Stimulated activated CD8-positive, alpha-beta memory T cell treated with anti-CD3 and anti-CD28 coated beads, Interleukin-12 subunit alpha, Interleukin-12 subunit beta, amount 100 ng/mL, for 1 hour (primary cell): Measurements from ENCODE around the gene DPP7.
"Not testable (repeated sequence)": the region's sequence is repeated elsewhere in the genome, so short reads cannot be mapped to it uniquely, and the experiment has no call there.

Experiments
- DNase-seq: peaks from one replicate; pipeline ENCODE4 v3.0.0-alpha.2; 2020; ENCODE audit warnings: low read depth

Gene DPP7

GRCh38 chr9:137128862-137129455 lies 14.4 kb upstream of the DPP7 start:
- no peak for DNase-seq

DNA sequence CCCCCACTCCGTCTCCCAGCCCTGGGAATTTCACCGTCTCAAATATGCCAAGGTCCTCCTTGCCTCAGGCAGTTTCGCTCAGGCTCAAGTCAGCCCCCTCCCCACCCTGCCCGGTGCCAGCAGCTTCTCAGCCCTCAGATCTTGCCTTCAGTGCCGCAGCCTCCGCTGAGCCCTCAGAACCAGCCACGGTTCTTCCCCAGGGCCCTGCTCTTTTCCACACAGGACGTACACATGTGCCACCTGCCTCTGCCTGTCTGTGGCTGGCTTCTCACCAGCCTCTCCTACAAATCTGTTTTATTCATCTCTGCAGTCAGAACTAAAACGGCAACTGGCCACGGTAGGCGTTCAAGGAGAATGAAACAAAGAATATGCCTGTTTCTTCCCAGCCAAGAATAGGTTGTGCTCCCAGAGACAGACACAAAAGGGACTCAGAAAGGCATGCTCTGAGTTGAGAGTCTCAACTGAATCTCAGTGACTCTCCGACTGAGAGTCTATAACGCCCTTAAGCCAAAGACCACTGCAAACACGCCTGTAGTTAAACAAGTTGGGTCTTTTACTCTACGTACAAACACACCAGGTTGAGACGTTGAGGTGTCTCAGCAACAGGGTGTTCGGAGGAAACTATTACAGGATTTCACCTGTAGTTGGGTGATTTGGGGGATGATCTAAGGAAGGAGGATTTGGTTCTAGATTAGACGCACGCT lies 13.8 kb upstream of the DPP7 start:
- DNase-seq, result no peak

DNA sequence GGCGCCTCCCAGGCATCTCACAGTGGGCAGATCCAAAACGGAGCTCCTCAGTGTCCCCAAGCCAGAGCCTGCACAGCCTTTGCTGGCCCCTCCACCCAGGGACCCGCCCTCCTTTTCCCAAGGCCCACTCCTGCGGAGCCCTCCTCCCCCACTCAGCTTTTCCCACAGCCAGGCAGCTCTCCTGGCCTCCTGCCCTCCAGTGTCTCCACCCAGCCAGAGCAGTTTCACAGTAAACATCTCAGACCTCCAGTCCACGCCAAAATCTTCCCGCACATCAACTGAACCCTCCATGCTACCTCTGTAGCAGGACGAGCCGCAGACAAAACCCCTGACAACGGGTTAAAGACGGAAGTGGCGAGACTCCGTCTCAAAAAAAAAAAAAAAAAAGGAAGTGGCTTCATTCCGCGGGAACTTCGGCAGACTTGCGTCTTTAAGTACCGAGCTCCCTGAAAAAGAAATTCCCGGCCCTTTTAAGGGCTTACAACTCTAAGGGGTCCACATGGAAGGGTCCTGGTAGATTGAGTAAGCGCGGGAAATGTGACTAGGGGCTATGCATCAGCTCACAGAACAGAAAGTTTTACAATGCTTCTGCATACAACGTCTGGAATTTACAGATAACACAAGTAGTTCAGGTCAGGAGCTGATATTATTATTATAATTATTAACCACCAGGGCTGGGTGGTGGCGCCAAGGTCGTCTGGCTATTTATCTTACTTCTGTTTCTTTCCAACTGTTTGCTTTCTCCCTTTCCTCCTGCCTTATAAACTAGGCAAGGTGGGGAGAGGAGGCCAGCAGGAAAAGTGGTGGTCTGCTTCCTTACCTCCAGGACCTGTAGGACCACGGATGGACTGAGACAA lies 13.0 kb upstream of the DPP7 start:
- no peak for DNase-seq

DNA sequence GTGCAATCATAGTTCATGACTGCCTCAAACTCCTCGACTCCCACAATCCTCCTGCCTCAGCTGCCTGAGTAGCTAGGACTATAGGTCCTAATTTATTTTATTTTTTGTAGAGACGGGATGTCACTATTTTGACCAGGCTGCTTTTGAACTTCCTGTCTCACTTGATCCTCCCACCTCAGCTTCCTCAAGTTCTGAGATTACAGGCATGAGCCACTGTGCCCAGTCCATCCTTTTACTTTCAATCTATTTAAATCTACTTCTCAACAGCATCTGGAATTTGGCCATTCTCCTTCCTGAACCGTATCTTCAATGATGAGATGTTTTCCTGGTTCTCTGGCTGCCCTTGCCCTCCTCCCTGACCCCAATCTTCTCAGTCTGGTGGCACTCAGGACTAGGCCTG lies 12.3 kb upstream of the DPP7 start:
- DNase-seq, result no peak

DNA sequence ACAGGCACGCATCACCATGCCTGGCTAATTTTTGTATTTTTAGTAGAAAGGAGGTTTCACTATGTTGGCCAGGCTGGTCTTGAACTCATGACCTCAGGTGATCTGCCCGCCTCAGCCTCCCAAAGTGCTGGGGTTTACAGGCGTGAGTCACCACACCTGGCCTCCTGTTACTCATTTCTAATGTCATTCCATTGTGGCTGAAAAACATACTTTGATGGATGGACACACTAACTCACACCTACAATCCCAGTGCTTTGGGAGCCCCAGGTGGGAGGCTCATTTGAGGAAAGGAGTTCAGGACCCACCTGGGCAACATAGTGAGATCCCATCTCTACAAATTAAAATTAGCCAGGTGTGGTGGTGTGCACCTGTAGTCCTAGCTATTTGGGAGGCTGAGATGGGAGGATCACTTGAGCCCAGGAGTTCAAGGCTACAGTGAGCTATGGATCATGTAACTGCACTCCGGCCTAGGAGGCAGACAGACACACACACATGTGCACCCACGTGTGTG lies 9.5 kb upstream of the DPP7 start:
- not testable (repeated sequence) for DNase-seq

DNA sequence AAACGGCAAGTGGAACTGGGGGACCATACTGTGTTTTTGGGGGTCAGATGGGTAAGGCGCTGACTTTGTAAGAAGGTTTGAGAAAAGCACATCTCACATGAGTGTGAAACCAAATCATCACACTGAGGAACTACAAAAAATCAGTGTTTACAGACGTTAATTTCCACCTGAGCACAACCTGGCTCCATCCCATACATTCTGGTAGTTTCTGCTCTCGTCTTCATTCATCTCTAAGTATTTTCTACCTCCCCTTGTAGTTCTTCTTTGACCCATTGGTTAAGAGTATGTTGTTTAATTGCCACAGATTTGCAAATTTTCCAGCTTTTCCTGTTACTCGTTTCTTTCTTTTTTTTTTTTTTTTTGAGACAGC lies 8.9 kb upstream of the DPP7 start:
- no peak for DNase-seq

GRCh38 chr9:137122796-137123467 lies 8.4 kb upstream of the DPP7 start:
- DNase-seq, result not testable (repeated sequence)

DNA sequence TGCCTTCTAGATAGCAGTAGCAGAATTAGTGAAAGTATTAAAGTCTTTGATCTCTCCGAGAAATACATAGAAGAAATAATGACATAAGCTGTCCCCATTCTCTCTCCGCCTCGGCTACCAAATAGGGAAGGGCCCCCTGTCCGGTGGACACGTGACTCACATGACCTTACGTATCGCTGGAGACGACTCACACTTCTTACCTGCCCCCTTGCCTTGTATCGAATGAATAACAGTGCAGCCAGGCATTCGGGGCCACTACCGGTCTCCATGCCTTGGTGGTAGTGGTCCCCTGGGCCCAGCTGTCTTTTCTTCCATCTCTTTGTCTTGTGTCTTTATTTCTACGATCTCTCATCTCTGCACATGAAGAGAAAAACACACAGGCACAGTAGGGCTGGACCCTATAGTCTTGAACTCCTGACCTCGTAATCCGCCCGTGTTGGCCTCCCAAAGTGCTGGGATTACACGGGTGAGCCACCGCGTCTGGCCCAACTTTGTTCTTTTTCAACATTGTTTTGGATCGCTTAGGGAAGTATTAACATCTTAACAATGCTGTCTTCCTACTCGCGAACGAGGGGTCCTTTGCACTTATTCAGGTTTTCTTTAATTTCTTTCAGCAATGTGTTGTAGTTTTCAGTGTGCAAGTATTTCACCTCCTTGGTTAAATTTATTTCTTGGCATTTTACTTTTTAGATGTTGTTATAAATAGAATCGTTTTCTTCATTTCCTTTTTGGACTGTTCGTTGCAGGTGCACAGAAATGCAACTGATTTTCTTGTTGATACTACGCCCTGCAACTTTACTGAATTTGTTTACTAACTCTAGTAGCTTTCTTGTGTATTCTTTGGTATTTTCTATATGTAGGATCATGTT lies 7.6 kb upstream of the DPP7 start:
- not testable (repeated sequence) for DNase-seq

GRCh38 chr9:137118092-137118603 lies 3.6 kb upstream of the DPP7 start:
- not testable (repeated sequence) for DNase-seq

DNA sequence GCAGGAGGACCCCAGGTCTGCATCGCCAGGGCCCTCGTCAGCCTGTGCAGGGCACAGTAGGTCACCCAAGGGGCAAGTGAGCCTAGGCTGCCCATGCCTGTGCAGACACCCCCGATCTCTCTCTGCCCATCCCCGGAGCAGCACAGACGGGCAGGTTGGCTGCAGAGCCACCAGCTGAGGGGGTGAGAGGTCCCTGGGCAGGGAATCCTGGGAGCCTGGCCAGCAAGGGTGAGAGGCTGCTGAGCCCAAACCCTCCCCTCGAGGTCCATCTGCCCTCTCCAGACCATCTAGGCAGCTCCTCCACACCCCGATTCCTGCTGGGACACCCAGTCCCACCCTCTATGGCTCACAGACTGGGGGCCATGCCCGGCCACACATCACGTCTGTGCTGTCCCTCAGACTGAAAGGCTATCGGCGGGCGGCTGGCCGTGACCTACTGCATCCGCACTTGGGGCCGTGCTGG lies 2.8 kb upstream of the DPP7 start:
- DNase-seq, result no peak

DNA sequence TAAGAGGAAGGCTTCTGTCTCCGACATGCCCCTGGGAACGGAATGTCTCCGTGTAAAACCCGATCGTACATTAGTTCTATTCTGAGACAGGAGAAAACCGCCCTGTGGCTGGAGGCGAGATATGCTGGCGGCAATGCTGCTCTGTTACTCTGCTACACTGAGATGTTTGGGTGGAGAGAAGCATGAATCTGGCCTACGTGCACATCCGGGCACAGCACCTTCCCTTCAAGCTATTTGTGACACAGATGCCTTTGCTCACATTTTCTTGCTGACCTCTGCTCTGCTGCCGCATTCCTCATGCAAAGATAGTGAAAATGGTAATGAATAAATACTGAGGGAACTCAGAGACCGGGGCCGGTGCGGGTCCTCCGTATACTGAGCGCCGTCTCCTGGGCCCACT lies 2.2 kb upstream of the DPP7 start:
- DNase-seq, result no peak

- no peak for DNase-seq
These were observed 1.5 kb upstream of the DPP7 start for GRCh38 chr9:137116027-137116507.

GRCh38 chr9:137115394-137116026 lies 977 bp upstream of the DPP7 start:
- no peak for DNase-seq

DNA sequence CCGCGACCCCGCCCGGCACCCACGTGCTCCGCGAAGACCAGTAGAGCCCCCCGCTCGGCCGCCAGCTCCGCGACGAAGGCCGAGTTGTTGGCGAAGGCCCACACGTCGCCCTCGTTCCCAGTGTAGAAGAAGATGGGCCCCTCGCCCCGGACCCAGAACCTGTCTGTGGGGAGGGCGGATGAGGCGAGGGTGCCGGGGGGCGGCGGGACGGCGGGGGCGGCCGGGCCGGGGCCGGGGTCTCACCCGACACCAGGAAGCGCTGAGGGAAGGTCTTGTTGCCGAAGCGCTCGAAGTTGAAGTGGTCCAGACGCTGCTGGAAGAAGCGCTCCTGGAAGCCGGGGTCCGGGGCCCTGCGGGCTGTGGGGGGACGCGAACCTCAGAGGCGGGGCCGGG lies 317 bp downstream of the DPP7 start:
- DNase-seq, result no peak

DNA sequence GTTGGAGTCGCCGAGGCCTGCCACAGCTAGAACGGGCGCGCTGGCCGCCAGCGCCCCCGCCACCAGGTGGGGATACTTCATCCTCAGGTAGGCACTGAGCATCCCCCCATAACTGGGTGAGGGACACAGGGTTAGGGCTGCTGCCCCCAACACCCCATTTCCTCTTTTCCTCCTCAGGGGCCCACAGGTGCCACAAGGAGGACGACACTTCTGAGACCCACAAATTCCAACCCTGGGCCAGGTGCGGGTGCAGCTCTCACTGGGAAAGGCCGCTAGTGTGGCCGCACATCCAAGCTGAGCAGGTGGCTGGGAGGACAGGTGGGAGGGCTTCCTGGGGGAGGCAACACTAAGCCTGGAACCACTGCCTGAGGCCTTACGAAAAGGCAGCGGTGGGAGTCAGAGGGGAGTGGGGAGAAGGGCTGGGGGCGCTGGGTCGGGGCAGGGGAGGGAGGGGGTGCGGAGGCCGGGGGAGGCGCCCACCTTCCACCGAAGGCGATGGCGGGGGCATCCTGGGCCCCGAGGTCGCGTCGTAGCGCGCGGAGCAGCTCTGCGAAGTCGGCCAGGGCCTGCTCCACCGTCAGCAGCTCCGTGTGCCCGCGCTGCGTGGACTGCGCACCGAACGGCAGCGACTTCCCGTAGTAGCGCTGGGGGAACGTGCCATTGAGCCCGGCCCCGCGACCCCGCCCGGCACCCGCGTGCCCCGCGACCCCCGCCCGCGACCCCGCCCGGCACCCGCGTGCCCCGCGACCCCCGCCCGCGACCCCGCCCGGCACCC lies 961 bp downstream of the DPP7 start:
- no peak for DNase-seq

DNA sequence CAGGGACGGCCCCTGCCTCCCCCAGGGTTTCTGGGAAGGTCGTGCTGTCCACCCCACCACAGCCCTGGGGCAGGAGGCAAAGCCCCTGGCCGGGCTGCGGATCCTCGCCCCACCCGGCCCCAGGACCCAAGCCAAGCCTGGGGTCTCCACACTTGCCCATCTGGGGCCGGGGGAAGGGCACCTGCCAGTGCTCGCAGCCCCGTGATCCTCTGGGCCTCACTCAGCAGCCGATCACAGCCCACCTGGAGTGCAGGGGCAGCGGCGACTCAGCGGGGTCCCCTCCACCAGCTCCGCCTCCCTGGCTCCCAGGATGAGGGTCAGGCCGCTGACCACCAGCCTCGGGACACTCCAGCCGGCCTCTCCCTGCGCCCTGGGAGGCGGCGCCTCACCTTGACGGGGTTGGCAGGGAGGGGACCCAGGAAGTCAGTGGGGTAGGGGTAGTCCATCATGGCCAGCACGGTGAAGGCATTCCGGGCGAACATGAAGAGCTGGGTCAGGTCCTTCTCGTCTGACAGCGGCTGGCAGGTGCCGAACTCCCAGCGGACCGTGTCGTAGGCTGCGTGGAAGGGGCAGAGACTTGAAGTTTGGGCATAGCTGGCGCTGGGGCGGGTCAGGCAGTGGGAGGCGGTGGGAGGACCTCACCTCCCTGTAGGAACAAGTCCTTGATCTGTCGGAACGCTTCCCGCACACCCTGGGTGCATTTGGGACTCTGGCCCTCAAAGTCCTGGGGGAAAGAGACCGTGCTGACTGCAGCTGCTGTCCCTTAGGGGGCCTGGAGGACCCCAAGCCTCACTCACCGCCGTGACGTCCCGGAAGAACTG lies 1.8 kb downstream of the DPP7 start:
- no peak for DNase-seq

DNA sequence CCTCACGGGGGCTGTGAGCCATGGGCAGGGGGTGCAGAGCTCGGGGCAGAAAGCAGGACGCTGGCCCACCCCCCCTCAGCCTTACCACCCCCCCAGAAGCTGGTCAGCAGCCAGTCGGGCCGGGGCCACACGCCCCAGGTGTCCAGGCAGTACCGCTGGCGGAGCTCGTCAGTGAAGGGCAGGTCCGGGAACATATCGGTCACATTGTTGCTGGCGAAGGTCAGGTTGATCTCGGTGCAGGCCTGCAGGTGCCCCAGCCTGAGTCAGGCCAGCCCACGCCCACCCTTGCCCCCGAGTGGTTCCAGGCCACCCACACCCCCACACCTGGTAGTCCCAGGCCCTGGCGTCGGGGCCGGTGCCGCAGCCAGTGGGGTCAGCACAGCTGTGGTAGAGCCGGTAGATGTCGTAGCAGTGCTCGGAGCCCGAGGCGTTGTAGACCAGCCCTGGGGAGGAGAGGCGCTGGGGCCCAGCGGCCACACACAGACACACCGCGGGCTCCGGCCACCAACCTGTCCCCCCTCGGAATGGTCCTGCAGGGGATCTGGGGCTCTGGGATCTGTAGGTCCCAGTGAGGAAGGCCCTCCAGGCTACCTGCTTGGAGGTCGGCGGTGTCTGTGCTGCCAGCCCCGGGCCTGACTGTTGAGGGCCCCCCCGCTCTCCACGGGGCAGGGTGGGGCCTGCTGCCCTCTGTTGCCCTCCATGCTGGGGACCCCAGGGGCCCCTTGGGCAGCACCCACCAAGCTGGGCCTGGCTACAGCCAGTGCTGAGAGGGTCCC lies 2.6 kb downstream of the DPP7 start:
- no peak for DNase-seq
